H1 (cell line): ENCODE results near the gene DBP. TPM values are rescaled to one million over a fixed set of nuclear protein-coding genes. Genes with fewer than 3 reads are reported as not detected.

Experiments
- PHF8 ChIP-seq: fragments of 200-600 bp; sonication (generic); conservative IDR thresholded peaks from 2 replicates; pipeline ENCODE4 v1.7.1; 2012; ENCODE audit warnings: low read depth, mild to moderate bottlenecking, inconsistent platforms, low read length, moderate library complexity
- POLR2A ChIP-seq, 2 experiments: IDR thresholded peaks; 1 replicate in 1 of 2; 2 replicates in 1 of 2; pipeline ENCODE4 v1.6.1; 2011; ENCODE audit warnings: low read depth in 2 of 2, low read length in 2 of 2, mild to moderate bottlenecking in 2 of 2; ENCODE audit errors: control extremely low read depth in 1 of 2
- POLR2AphosphoS5 ChIP-seq: IDR thresholded peaks from 2 replicates; pipeline ENCODE4 v1.6.1; 2011; ENCODE audit warnings: low read depth, low read length
- POU5F1 ChIP-seq: IDR thresholded peaks from 2 replicates; pipeline ENCODE4 v1.6.1; 2011; ENCODE audit warnings: low read depth, mild to moderate bottlenecking, low read length, moderate library complexity
- RAD21 ChIP-seq, 2 experiments: IDR thresholded peaks in 1 of 2; conservative IDR thresholded peaks in 1 of 2; 2 replicates each; pipeline ENCODE4 v1.6.1; 2011; ENCODE audit warnings: low read depth in 2 of 2, low read length in 2 of 2, improper control_type of control experiment in 1 of 2, inconsistent platforms in 1 of 2, mild to moderate bottlenecking in 1 of 2, moderate library complexity in 1 of 2
- SIRT6 ChIP-seq: IDR thresholded peaks from one replicate; pipeline ENCODE4 v1.7.1; 2012; ENCODE audit warnings: low read length, inconsistent platforms
- TAF7 ChIP-seq: optimal IDR thresholded peaks from 2 replicates; pipeline ENCODE3; 2011; ENCODE audit warnings: low read depth, mild to moderate bottlenecking, inconsistent platforms, low read length, moderate library complexity, borderline replicate concordance
- TBP ChIP-seq: IDR thresholded peaks from 2 replicates; pipeline ENCODE4 v1.6.1; 2011; ENCODE audit warnings: low read depth, low read length, improper control_type of control experiment
- ZNF274 ChIP-seq: IDR thresholded peaks from 2 replicates; pipeline ENCODE4 v1.7.0; 2012; ENCODE audit warnings: low read length, borderline replicate concordance; ENCODE audit errors: extremely low read depth
- polyA plus RNA-seq, 7 experiments: library from polyadenylated mRNA; depleted of rRNA in 3 of 7; stranded (reverse) in 5 of 7; unstranded in 2 of 7; fragments of >200 nt in 5 of 7; fragments of 200-250 nt in 2 of 7; gene quantifications; 1 replicate in 5 of 7; 2 replicates in 1 of 7; 4 replicates in 1 of 7; pipeline versions ENCODE4 v1.2.1 to v1.2.3, GENCODE V29; 2011 to 2013; ENCODE audit warnings: missing spikeins in 2 of 7, mixed read lengths in 2 of 7
- total RNA-seq: library from RNA; stranded (reverse); fragmentation: NEBNext Ultra II Directional; extraction: Animal tissue kit (Norgen Biotek cat#: 25700); gene quantifications from 2 replicates; pipeline ENCODE4 v1.2.1, GENCODE V29; 2021
- TF ChIP-seq, protein P1 (sequence below): IDR thresholded peaks from 2 replicates; pipeline ENCODE4 v1.6.1; 2012; ENCODE audit warnings: inconsistent platforms
- TF ChIP-seq, protein P2 (sequence below): IDR thresholded peaks from 2 replicates; pipeline ENCODE4 v1.6.1; 2012; ENCODE audit warnings: inconsistent platforms
- TF ChIP-seq, protein P3 (sequence below), 3 experiments: IDR thresholded peaks; 1 replicate in 2 of 3; 2 replicates in 1 of 3; pipeline versions ENCODE4 v1.5.1 to v1.6.1; 2011; ENCODE audit warnings: low read length in 3 of 3, mild to moderate bottlenecking in 3 of 3, inconsistent platforms in 2 of 3, low read depth in 1 of 3, moderate library complexity in 1 of 3; ENCODE audit not compliant: insufficient read depth in 1 of 3; ENCODE audit errors: control extremely low read depth in 1 of 3

Gene DBP
- total and polyA plus RNA-seq, 2 of the 8 experiments (the other 6 are each of a cell fraction or from before 2014, with no cell fraction given): 7.5 to 8.3 TPM

DNA sequence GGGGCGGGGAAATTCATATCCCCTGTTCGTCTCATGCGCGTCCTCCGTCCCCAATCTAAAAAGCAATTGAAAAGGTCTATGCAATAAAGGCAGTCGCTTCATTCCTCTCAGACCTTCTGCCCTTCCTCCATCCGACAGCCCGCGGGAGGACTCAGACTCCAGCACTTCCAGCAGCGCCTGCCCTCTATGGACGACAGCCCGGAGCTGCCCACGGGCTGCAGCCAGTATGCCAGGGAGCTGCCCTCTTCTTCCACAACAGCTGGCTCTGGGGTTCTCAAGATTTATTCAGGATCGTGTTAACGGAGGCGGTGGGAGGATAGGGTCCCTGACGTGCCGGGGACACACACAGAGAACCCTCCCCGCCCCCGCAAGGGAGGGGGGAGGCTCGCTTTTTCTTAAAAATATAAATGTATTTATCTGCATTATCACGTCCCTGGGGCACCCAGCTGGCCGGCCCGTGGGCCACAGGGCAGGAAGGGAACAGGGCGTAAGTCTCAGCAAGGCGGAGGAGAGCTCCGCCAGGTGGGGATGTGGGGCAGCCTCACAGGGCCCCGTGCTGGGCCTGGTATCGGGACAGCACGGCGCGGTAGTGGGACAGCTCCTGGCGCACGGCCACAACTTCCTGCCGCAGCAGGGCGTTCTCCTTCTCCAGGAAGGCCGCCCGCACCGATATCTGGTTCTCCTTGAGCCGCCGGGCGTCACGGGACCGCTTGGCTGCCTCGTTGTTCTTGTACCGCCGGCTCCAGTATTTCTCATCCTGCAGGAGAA lies 6.7 kb downstream of the DBP start (continued):
- TF ChIP-seq, protein P1, sequence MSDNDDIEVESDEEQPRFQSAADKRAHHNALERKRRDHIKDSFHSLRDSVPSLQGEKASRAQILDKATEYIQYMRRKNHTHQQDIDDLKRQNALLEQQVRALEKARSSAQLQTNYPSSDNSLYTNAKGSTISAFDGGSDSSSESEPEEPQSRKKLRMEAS: peak; percentile 44; the same call in 1 of the 2 replicates
- TF ChIP-seq POLR2AphosphoS5 (peak; percentile 71), RAD21 (IDR thresholded peaks at IDR 0.05 in 1 of 2, conservative IDR thresholded peaks at IDR 0.05 in 1 of 2; ENCODE audit: low read depth in 2 of 2, low read length in 2 of 2) (peak; percentile 20 to 27; a peak in 2 of 4 replicates), ZNF274 (no peak), POLR2A (IDR thresholded peaks at IDR 0.05; ENCODE audit: control extremely low read depth in 1 of 2, low read depth in 2 of 2, low read length in 2 of 2) (peak in 1 of 2 experiments; percentile 38; a peak in 2 of 3 replicates), POU5F1 (no peak), SIRT6 (peak; percentile 46), TAF7 (peak; percentile 13), TBP (peak; percentile 12; the same call in 1 of the 2 replicates), PHF8 (0 out of 2 replicates have a peak, but pooled peaks have one; percentile 9)
- TF ChIP-seq, protein P2, sequence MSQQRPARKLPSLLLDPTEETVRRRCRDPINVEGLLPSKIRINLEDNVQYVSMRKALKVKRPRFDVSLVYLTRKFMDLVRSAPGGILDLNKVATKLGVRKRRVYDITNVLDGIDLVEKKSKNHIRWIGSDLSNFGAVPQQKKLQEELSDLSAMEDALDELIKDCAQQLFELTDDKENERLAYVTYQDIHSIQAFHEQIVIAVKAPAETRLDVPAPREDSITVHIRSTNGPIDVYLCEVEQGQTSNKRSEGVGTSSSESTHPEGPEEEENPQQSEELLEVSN: 0 out of 2 replicates have a peak, but pooled peaks have one; percentile 3
- TF ChIP-seq, protein P3, sequence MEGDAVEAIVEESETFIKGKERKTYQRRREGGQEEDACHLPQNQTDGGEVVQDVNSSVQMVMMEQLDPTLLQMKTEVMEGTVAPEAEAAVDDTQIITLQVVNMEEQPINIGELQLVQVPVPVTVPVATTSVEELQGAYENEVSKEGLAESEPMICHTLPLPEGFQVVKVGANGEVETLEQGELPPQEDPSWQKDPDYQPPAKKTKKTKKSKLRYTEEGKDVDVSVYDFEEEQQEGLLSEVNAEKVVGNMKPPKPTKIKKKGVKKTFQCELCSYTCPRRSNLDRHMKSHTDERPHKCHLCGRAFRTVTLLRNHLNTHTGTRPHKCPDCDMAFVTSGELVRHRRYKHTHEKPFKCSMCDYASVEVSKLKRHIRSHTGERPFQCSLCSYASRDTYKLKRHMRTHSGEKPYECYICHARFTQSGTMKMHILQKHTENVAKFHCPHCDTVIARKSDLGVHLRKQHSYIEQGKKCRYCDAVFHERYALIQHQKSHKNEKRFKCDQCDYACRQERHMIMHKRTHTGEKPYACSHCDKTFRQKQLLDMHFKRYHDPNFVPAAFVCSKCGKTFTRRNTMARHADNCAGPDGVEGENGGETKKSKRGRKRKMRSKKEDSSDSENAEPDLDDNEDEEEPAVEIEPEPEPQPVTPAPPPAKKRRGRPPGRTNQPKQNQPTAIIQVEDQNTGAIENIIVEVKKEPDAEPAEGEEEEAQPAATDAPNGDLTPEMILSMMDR (IDR thresholded peaks at IDR 0.05; ENCODE audit: control extremely low read depth in 1 of 3, insufficient read depth in 1 of 3, low read depth in 1 of 3, low read length in 3 of 3): peak in 2 of 3 experiments; percentile 14 to 44; a peak in 2 of 4 replicates
